ENCODE measurements around the gene MAP2K3.

MAP2K3 gene

GRCh38 chr17:21351366-21352065 lies 67.0 kb downstream of the MAP2K3 start:
- H3K4me3 ChIP-seq (ENCODE audit: low read length): no peak overlapping the region
- no peak for TF ChIP-seq ZNF274 (IDR thresholded peaks at IDR 0.05; ENCODE audit: low read depth, low read length)

- H3K4me3 ChIP-seq (ENCODE audit: low read length): no peak overlapping the region
- no peak for TF ChIP-seq ZNF274 (IDR thresholded peaks at IDR 0.05; ENCODE audit: low read depth, low read length)
Observed at GRCh38 chr17:21352221-21352980, 67.9 kb downstream of the MAP2K3 start.

GRCh38 chr17:21352981-21353265 lies 68.4 kb downstream of the MAP2K3 start:
- TF ChIP-seq ZNF274 (IDR thresholded peaks at IDR 0.05; ENCODE audit: low read depth, low read length): no peak

GRCh38 chr17:21353326-21354010 lies 69.0 kb downstream of the MAP2K3 start:
- TF ChIP-seq ZNF274 (IDR thresholded peaks at IDR 0.05; ENCODE audit: low read depth, low read length): no peak
- no peak overlapping the region for H3K4me3 ChIP-seq (ENCODE audit: low read length)

More at GRCh38 chr17:21352981-21353265, 68.4 kb downstream of the MAP2K3 start:
- no peak overlapping the region for H3K4me3 ChIP-seq (ENCODE audit: low read length)

GRCh38 chr17:21354796-21355385 lies 70.4 kb downstream of the MAP2K3 start:
- TF ChIP-seq ZNF274 (IDR thresholded peaks at IDR 0.05; ENCODE audit: low read depth, low read length): no peak
- H3K4me3 ChIP-seq (ENCODE audit: low read length): no peak overlapping the region

- H3K4me3 ChIP-seq (ENCODE audit: low read length): no peak overlapping the region
- no peak for TF ChIP-seq ZNF274 (IDR thresholded peaks at IDR 0.05; ENCODE audit: low read depth, low read length)
Observed at GRCh38 chr17:21355586-21355985, 71.1 kb downstream of the MAP2K3 start.

- no peak for TF ChIP-seq ZNF274 (IDR thresholded peaks at IDR 0.05; ENCODE audit: low read depth, low read length)
Observed at GRCh38 chr17:21356537-21357127, 72.1 kb downstream of the MAP2K3 start.

GRCh38 chr17:21357281-21357680 lies 72.8 kb downstream of the MAP2K3 start:
- no peak overlapping the region for H3K4me3 ChIP-seq (ENCODE audit: low read length)
- TF ChIP-seq ZNF274 (IDR thresholded peaks at IDR 0.05; ENCODE audit: low read depth, low read length): no peak

More at GRCh38 chr17:21356537-21357127, 72.1 kb downstream of the MAP2K3 start:
- no peak overlapping the region for H3K4me3 ChIP-seq (ENCODE audit: low read length)

GRCh38 chr17:21357696-21358656 lies 73.5 kb downstream of the MAP2K3 start:
- no peak for TF ChIP-seq ZNF274 (IDR thresholded peaks at IDR 0.05; ENCODE audit: low read depth, low read length)
- H3K4me3 ChIP-seq (ENCODE audit: low read length): no peak overlapping the region

GRCh38 chr17:21358682-21359482 lies 74.4 kb downstream of the MAP2K3 start:
- no peak overlapping the region for H3K4me3 ChIP-seq (ENCODE audit: low read length)
- TF ChIP-seq ZNF274 (IDR thresholded peaks at IDR 0.05; ENCODE audit: low read depth, low read length): no peak

GRCh38 chr17:21359483-21359840 lies 75.0 kb downstream of the MAP2K3 start:
- H3K4me3 ChIP-seq (ENCODE audit: low read length): no peak overlapping the region
- no peak for TF ChIP-seq ZNF274 (IDR thresholded peaks at IDR 0.05; ENCODE audit: low read depth, low read length)

GRCh38 chr17:21360048-21360447 lies 75.5 kb downstream of the MAP2K3 start:
- TF ChIP-seq ZNF274 (IDR thresholded peaks at IDR 0.05; ENCODE audit: low read depth, low read length): no peak
- H3K4me3 ChIP-seq (ENCODE audit: low read length): no peak overlapping the region

Measured in GM08714 (cell line).